GM04504 (cell line): Measurements from ENCODE around the gene EHHADH.

Source experiments
- DNase-seq: peaks from one replicate; pipeline ENCODE4 v3.0.0-alpha.2; 2012; ENCODE audit warnings: low read depth

Gene EHHADH

GRCh38 chr3:185144784-185145183, 109.1 kb downstream of the EHHADH start:
- DNase-seq, result no peak
